Measurements from ENCODE around the gene KDM8. TPM values are rescaled to one million over a fixed set of nuclear protein-coding genes. Genes with fewer than 3 reads are reported as not detected.

Gene KDM8
- total RNA-seq, 3 donors from 2014 or later, result 1.9 to 4.5 (median 4.3) TPM

DNA sequence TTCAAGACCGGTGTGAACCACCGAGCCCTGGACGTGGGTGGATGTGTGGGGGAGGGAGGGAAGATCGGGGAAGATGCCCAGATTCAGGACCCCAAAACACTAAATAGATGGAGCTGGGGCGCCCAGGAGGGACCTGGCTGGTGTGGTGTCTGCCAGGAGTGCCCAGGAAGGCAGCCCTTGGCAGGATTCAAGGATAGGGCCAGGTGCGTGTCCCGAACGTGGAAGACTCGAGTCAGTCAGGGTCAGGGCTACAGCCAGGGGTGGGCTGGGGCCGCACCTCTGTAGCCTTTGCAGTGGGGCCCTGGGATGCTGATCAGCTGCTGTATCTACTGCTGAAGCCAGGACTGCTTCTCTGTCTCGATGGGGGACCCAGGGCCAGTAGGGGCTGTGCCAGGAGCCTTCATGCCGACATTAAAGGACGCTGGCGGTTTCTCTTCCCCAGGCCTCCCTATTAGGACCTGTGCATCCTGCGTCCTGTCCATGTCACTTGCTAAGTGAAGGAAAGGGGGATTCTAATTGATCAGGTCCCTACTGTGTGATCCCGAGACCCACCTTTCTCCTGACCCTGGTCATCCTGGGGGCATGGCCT is 13.1 kb downstream of the KDM8 start:
- intact Hi-C loops (cut with DNase I; ENCODE audit: low total_unique reads), result no loop called here
- no peak overlapping the region for H3K4me3 ChIP-seq
- H3K27me3 ChIP-seq, result no peaks in the 10 kb centered on the region
- no peak for DNase-seq (ENCODE audit: low spot score in 2 of 2)
- H3K27ac ChIP-seq, result no peak overlapping the region
- H3K4me1 ChIP-seq, result no peaks in the 10 kb centered on the region
- H3K36me3 ChIP-seq, result no peaks in the 10 kb centered on the region
- TF ChIP-seq, protein P1, sequence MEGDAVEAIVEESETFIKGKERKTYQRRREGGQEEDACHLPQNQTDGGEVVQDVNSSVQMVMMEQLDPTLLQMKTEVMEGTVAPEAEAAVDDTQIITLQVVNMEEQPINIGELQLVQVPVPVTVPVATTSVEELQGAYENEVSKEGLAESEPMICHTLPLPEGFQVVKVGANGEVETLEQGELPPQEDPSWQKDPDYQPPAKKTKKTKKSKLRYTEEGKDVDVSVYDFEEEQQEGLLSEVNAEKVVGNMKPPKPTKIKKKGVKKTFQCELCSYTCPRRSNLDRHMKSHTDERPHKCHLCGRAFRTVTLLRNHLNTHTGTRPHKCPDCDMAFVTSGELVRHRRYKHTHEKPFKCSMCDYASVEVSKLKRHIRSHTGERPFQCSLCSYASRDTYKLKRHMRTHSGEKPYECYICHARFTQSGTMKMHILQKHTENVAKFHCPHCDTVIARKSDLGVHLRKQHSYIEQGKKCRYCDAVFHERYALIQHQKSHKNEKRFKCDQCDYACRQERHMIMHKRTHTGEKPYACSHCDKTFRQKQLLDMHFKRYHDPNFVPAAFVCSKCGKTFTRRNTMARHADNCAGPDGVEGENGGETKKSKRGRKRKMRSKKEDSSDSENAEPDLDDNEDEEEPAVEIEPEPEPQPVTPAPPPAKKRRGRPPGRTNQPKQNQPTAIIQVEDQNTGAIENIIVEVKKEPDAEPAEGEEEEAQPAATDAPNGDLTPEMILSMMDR (IDR thresholded peaks at IDR 0.05), result no peak
- TF ChIP-seq POLR2AphosphoS5 (IDR thresholded peaks at IDR 0.05) (no peak), POLR2A (IDR thresholded peaks at IDR 0.05) (no peak)
- H3K9me3 ChIP-seq, result no peaks in the 10 kb centered on the region

DNA sequence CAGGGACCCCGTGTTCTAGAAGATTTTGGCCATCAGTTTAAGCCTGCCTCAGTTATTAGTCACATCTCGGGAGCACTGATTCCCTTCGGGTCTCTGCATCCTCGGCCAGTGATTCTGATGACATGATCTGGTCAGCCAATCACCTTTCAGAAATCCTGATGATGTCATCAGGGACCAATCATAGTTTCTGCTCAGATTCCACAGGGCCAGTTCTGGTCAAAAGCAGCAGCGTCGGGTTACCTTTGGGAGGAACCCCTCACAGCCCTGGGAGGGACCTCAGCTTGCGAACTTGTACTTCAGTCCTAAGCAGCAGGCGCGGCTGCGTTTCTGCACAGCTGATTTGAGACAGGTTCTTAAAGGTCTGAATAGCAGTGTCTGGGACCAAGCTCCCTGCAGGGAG is 13.9 kb downstream of the KDM8 start:
- Histone ChIP-seq H3K27me3 (no peaks in the 10 kb centered on the region), H3K27ac (no peak overlapping the region)
- DNase-seq (ENCODE audit: low spot score in 2 of 2), result no peak

DNA sequence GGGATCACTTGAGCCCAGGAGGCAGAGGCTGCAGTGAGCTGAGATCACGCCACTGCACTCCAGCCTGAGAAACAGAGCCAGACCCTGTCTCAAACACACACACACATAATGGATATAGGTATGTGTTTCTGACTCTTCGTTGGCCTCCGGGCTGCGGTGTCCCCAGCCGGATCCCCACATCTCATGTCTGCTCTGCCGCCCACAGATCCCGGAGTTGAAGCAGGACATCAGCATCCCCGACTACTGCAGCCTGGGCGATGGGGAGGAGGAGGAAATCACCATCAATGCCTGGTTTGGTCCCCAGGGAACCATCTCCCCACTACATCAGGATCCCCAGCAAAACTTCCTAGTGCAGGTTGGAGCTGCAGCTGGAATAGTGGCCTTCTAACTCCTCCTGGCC is 15.4 kb downstream of the KDM8 start:
- intact Hi-C loops (cut with DNase I; ENCODE audit: low total_unique reads), result no loop called here
- Histone ChIP-seq H3K36me3 (no peaks in the 10 kb centered on the region), H3K4me1 (no peaks in the 10 kb centered on the region), H3K4me3 (no peak overlapping the region), H3K9me3 (no peaks in the 10 kb centered on the region), H3K27me3 (no peaks in the 10 kb centered on the region), H3K27ac (no peak overlapping the region)
- TF ChIP-seq POLR2A (IDR thresholded peaks at IDR 0.05), result no peak
- TF ChIP-seq, protein P1 (IDR thresholded peaks at IDR 0.05), result no peak
- TF ChIP-seq POLR2AphosphoS5 (IDR thresholded peaks at IDR 0.05), result no peak
- DNase-seq (ENCODE audit: low spot score in 2 of 2), result no peak

More for the DNA sequence above, 13.9 kb downstream of the KDM8 start:
- intact Hi-C loops (cut with DNase I; ENCODE audit: low total_unique reads), result no loop called here
- H3K9me3 ChIP-seq, result no peaks in the 10 kb centered on the region
- TF ChIP-seq POLR2A (IDR thresholded peaks at IDR 0.05) (no peak), POLR2AphosphoS5 (IDR thresholded peaks at IDR 0.05) (no peak)
- TF ChIP-seq, protein P1 (IDR thresholded peaks at IDR 0.05), result no peak
- H3K4me3 ChIP-seq, result no peak overlapping the region
- no peaks in the 10 kb centered on the region for H3K36me3 ChIP-seq
- no peaks in the 10 kb centered on the region for H3K4me1 ChIP-seq

DNA sequence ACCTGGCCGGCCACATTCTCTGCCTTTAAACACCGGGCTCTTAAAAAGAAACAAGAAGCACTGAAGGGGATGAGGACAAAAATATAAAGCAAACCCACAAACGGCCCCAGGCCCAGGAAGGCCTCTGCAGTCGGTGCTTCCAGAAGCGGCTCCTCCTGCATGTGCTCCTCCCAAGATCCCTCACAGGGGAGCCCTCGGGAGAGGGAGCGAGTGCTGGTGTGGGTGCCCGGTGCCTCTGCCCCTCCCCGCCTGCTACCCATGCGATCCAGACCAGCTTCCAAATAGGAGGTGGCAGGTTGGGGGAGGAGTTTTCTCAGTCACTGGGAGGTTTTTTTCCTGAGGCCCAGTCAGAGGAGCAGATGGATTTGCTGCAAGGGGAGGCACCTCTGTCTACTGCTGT is 15.8 kb downstream of the KDM8 start:
- intact Hi-C loops (cut with DNase I; ENCODE audit: low total_unique reads), result no loop called here
- DNase-seq (ENCODE audit: low spot score in 2 of 2), result no peak
- no peaks in the 10 kb centered on the region for H3K36me3 ChIP-seq

DNA sequence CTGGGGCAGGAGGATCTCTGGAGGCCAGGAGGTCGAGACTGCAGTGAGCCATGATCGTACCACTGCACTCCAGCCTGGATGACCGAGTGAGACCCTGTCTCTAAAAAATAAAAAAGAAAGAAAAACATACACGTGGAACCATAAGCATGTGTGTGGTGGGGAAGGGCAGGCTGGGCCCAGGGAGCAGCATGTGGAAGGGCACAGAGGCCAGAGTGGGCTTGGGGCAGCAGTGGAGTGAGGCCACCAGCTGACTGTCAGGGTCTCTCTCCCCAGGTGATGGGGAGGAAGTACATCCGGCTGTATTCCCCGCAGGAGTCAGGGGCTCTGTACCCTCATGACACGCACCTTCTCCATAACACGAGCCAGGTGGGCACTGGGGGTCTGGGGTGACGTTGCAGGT is 16.8 kb downstream of the KDM8 start:
- Histone ChIP-seq H3K27me3 (no peaks in the 10 kb centered on the region), H3K9me3 (no peaks in the 10 kb centered on the region), H3K4me1 (no peaks in the 10 kb centered on the region), H3K4me3 (no peak overlapping the region), H3K36me3 (no peaks in the 10 kb centered on the region), H3K27ac (no peak overlapping the region)
- DNase-seq (ENCODE audit: low spot score in 2 of 2), result no peak
- TF ChIP-seq, protein P1 (IDR thresholded peaks at IDR 0.05), result no peak
- TF ChIP-seq POLR2A (IDR thresholded peaks at IDR 0.05) (no peak), POLR2AphosphoS5 (IDR thresholded peaks at IDR 0.05) (no peak)
- intact Hi-C loops (cut with DNase I; ENCODE audit: low total_unique reads), result no loop called here

More for the DNA sequence above, 15.8 kb downstream of the KDM8 start:
- H3K4me3 ChIP-seq, result no peak overlapping the region
- H3K27ac ChIP-seq, result no peak overlapping the region
- no peaks in the 10 kb centered on the region for H3K9me3 ChIP-seq
- TF ChIP-seq POLR2A (IDR thresholded peaks at IDR 0.05) (no peak), POLR2AphosphoS5 (IDR thresholded peaks at IDR 0.05) (no peak)
- TF ChIP-seq, protein P1 (IDR thresholded peaks at IDR 0.05), result no peak
- H3K27me3 ChIP-seq, result no peaks in the 10 kb centered on the region
- H3K4me1 ChIP-seq, result no peaks in the 10 kb centered on the region
